HCT116 (cell line): ENCODE data around the gene GGT6.

Experiments
- FOSL1 ChIP-seq: IDR thresholded peaks from 2 replicates; pipeline ENCODE4 v1.6.1; 2012; ENCODE audit warnings: low read depth
- SP1 ChIP-seq: IDR thresholded peaks from 2 replicates; pipeline ENCODE4 v1.6.1; 2012; ENCODE audit warnings: low read depth
- TF ChIP-seq, protein P1 (sequence below): IDR thresholded peaks from 2 replicates; pipeline ENCODE4 v1.6.1; 2012

DNA sequence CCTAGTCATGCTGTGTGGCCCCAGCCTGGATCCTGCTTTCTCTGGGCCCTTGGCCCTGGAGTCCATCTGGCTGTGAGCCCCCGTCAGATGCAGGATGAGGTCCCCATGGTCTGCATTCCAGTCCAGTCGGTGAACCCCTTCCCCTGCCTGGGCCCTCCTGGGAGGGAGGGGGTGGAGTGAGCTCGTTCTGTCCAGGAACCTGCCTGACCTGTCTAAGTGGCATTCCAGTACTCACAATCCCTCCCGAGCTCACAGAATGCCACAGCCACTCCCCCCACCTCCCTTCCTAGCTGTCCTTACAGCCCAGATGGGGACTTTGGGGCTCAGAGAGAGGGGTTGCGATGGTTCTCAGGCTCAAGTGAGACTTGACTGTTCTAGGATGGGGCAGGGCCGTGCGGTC lies 46.2 kb downstream of the GGT6 start:
- no peak for TF ChIP-seq SP1
- no peak for TF ChIP-seq FOSL1
- TF ChIP-seq, protein P1, sequence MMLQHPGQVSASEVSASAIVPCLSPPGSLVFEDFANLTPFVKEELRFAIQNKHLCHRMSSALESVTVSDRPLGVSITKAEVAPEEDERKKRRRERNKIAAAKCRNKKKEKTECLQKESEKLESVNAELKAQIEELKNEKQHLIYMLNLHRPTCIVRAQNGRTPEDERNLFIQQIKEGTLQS, result no peak
